Osteoblast (primary cell): Measurements from ENCODE around the gene TMEM179B. TPM values are rescaled to one million over a fixed set of nuclear protein-coding genes. Genes with fewer than 3 reads are reported as not detected.
A peak's percentile ranks its signal among the peaks of the same experiment; 100 is the strongest.

Experiments used
- DNase-seq: peaks from one replicate; pipeline ENCODE4 v3.0.0; 2011; ENCODE audit warnings: low spot score, mixed read lengths; ENCODE audit not compliant: insufficient read length; ENCODE audit errors: missing footprints
- H2AFZ ChIP-seq: 2 replicates; pipeline ENCODE4 v1.6.0; 2011; ENCODE audit warnings: mild to moderate bottlenecking, low read length
- H3K27ac ChIP-seq: 2 replicates; pipeline ENCODE4 v1.5.1; 2011; ENCODE audit warnings: mild to moderate bottlenecking, low read depth, low read length, moderate library complexity
- H3K27me3 ChIP-seq: 2 replicates; pipeline ENCODE4 v1.6.0; 2012; ENCODE audit warnings: mild to moderate bottlenecking, control low read depth, inconsistent platforms, low read length, moderate library complexity; ENCODE audit not compliant: insufficient read depth
- H3K36me3 ChIP-seq: 2 replicates; pipeline ENCODE4 v1.5.1; 2011; ENCODE audit warnings: mild to moderate bottlenecking, low read length, control low read depth, moderate library complexity; ENCODE audit not compliant: insufficient read depth
- H3K4me1 ChIP-seq: 2 replicates; pipeline ENCODE4 v1.5.1; 2011; ENCODE audit warnings: mild to moderate bottlenecking, low read length, control low read depth, moderate library complexity; ENCODE audit not compliant: insufficient read depth
- H3K4me2 ChIP-seq: 2 replicates; pipeline ENCODE4 v1.6.0; 2011; ENCODE audit warnings: mild to moderate bottlenecking, low read length; ENCODE audit not compliant: insufficient read depth
- H3K4me3 ChIP-seq: fragments of 200-600 bp; sonication (generic); 3 replicates; pipeline ENCODE4 v1.5.1; 2012; ENCODE audit warnings: mild to moderate bottlenecking, low read length, inconsistent platforms; ENCODE audit not compliant: insufficient read depth
- H3K79me2 ChIP-seq: 2 replicates; pipeline ENCODE4 v1.6.0; 2012; ENCODE audit warnings: mild to moderate bottlenecking, low read length, control low read depth, inconsistent platforms; ENCODE audit not compliant: insufficient read depth
- H3K9me3 ChIP-seq: 2 replicates; pipeline ENCODE4 v1.5.1; 2011; ENCODE audit warnings: low read depth, low read length, control low read depth
- H4K20me1 ChIP-seq: 2 replicates; pipeline ENCODE4 v1.6.0; 2012; ENCODE audit warnings: mild to moderate bottlenecking, low read length, control low read depth; ENCODE audit not compliant: insufficient read depth
- total RNA-seq: library from RNA; depleted of rRNA; stranded (reverse); fragments of >200 nt; gene quantifications from 2 replicates; pipeline ENCODE4 v1.2.3, GENCODE V29; 2012
- TF ChIP-seq, protein P1 (sequence below): IDR thresholded peaks from 2 replicates; pipeline ENCODE4 v1.5.1; 2011; ENCODE audit warnings: mild to moderate bottlenecking, low read depth, low read length, moderate library complexity; ENCODE audit errors: extremely low read depth

Gene TMEM179B
- total RNA-seq, 1 donor, result 51.4 TPM

DNA sequence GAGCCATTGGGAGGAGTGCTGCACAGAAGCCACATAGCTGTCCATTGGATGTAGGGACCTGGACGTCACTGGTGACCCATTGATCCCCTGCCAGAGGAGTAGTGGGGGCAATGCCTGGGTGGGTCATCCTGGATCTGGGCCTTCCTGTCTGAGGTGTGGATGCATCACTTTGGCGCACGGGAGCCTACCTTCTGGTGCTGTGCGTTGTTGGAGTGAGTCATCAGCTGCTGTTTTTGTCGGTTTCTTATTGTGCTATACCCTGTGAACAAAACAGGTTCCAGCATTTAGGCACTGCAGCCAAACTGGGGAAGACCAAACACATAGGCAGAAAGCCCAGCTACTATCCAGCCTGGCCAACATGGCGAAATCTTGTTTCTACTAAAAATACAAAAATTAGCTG lies 12.8 kb upstream of the TMEM179B start:
- H3K27me3 ChIP-seq, result no peaks in the 10 kb centered on the region
- DNase-seq, result peak; percentile 49
- TF ChIP-seq, protein P1, sequence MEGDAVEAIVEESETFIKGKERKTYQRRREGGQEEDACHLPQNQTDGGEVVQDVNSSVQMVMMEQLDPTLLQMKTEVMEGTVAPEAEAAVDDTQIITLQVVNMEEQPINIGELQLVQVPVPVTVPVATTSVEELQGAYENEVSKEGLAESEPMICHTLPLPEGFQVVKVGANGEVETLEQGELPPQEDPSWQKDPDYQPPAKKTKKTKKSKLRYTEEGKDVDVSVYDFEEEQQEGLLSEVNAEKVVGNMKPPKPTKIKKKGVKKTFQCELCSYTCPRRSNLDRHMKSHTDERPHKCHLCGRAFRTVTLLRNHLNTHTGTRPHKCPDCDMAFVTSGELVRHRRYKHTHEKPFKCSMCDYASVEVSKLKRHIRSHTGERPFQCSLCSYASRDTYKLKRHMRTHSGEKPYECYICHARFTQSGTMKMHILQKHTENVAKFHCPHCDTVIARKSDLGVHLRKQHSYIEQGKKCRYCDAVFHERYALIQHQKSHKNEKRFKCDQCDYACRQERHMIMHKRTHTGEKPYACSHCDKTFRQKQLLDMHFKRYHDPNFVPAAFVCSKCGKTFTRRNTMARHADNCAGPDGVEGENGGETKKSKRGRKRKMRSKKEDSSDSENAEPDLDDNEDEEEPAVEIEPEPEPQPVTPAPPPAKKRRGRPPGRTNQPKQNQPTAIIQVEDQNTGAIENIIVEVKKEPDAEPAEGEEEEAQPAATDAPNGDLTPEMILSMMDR, result no peak
- H4K20me1 ChIP-seq, result no peaks in the 10 kb centered on the region
- peaks cover 7% of the 10 kb centered on the region for H3K36me3 ChIP-seq
- H3K9me3 ChIP-seq, result no peaks in the 10 kb centered on the region
- H3K4me3 ChIP-seq, result no peak overlapping the region
- H3K79me2 ChIP-seq, result peaks cover 19% of the 10 kb centered on the region
- H3K27ac ChIP-seq, result no peak overlapping the region
- no peak overlapping the region for H2AFZ ChIP-seq
- H3K4me1 ChIP-seq, result peaks cover 18% of the 10 kb centered on the region
- no peak overlapping the region for H3K4me2 ChIP-seq

DNA sequence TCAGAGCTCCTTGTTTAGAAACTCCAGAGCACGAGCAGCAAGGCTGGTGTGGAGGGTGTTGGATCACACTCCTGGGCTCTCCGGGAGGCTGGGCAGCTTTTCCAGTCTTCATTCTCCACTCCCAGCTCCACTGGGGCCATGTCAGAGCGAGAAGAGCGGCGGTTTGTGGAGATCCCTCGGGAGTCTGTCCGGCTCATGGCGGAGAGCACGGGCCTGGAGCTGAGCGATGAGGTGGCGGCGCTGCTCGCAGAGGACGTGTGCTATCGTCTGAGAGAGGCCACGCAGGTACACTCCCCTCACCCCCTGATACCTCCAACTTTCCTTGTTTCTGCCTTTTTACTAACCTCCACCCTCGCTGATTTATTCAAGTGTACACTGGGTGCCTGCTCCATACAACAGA lies 11.6 kb upstream of the TMEM179B start:
- Histone ChIP-seq H3K9me3 (no peaks in the 10 kb centered on the region), H3K4me2 (no peak overlapping the region), H2AFZ (no peak overlapping the region), H3K79me2 (peaks cover 19% of the 10 kb centered on the region), H3K36me3 (peaks cover 7% of the 10 kb centered on the region), H3K27me3 (no peaks in the 10 kb centered on the region), H3K4me3 (no peak overlapping the region), H3K4me1 (peaks cover 9% of the 10 kb centered on the region), H3K27ac (no peak overlapping the region), H4K20me1 (no peaks in the 10 kb centered on the region)
- TF ChIP-seq, protein P1, result no peak
- DNase-seq, result no peak

DNA sequence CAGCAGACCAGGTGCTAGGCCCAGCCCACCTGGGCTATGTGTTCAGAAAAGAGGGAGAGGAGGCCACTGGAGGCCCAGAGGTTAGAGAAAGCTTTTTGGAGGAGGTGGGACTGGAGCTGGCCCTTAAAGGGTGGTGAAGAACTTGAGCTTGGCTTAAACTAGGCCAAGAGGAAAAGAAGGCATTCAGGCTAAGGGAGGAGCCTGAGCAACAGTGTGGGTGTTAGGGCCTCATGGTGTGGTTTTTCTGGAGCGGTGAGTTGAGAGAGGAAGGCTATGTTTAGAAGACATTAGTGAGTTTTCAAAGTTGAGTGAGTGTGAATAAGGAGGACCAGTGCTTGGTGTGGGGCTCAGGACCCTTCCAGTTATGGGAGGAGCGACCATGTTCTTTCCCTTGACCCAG lies 9.8 kb upstream of the TMEM179B start:
- no peaks in the 10 kb centered on the region for H3K4me1 ChIP-seq
- no peaks in the 10 kb centered on the region for H3K27me3 ChIP-seq
- TF ChIP-seq, protein P1, result no peak
- no peak overlapping the region for H3K4me2 ChIP-seq
- DNase-seq, result peak; percentile 84
- H3K9me3 ChIP-seq, result no peaks in the 10 kb centered on the region
- no peak overlapping the region for H3K27ac ChIP-seq
- H3K4me3 ChIP-seq, result no peak overlapping the region
- no peaks in the 10 kb centered on the region for H4K20me1 ChIP-seq
- peak overlapping the region; percentile 20 for H2AFZ ChIP-seq
- H3K36me3 ChIP-seq, result peaks cover 13% of the 10 kb centered on the region
- H3K79me2 ChIP-seq, result peaks cover 9% of the 10 kb centered on the region

DNA sequence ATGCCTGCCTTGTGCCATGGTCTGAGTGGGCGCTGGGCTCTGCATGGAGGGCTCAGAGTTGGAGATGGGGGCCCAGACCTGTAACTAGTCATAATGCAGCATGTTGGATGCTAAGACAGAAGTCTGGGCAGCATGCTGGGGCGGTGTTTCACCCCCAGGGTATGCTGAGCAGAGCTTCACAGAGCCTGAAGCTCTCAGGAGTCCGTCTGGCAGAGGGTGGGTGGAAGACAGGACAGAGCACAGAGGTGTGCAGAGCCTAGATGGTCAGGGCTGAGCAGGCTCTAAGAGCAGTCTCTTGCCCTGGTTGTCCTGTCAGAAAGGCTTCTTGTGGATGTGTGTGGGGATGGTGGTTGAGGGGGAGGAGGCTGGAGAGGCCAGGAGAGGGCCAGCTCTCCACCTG lies 8.8 kb upstream of the TMEM179B start:
- no peaks in the 10 kb centered on the region for H3K9me3 ChIP-seq
- H2AFZ ChIP-seq, result no peak overlapping the region
- TF ChIP-seq, protein P1, result no peak
- H3K4me2 ChIP-seq, result no peak overlapping the region
- H3K27me3 ChIP-seq, result no peaks in the 10 kb centered on the region
- no peaks in the 10 kb centered on the region for H4K20me1 ChIP-seq
- DNase-seq, result no peak
- no peak overlapping the region for H3K4me3 ChIP-seq
- H3K27ac ChIP-seq, result no peak overlapping the region
- no peaks in the 10 kb centered on the region for H3K4me1 ChIP-seq
- peaks cover 7% of the 10 kb centered on the region for H3K79me2 ChIP-seq
- peaks cover 18% of the 10 kb centered on the region for H3K36me3 ChIP-seq
